Measurements from ENCODE around the gene MSH4. TPM values are rescaled to one million over a fixed set of nuclear protein-coding genes. Genes with fewer than 3 reads are reported as not detected.
A peak's percentile ranks its signal among the peaks of the same experiment; 100 is the strongest.
"Not testable (repeated sequence)": the region's sequence is repeated elsewhere in the genome, so short reads cannot be mapped to it uniquely, and the experiment has no call there.

The MSH4 gene
- total RNA-seq, 1 donor from 2014 or later: 0.34 TPM

- not testable (repeated sequence) for H3K4me3 Mint-ChIP-seq (ENCODE audit: unreplicated experiment); H3K4me1 Mint-ChIP-seq (ENCODE audit: low read depth, unreplicated experiment); H3K9me3 ChIP-seq (ENCODE audit: insufficient read depth, low read depth, low read length); H3K4me1 ChIP-seq (ENCODE audit: insufficient read depth, low read length); H2AFZ ChIP-seq (ENCODE audit: low read depth, low read length); DNase-seq (ENCODE audit: low read depth); H3K27ac Mint-ChIP-seq (ENCODE audit: unreplicated experiment); H3K4me2 ChIP-seq (ENCODE audit: low read length); H3K9me3 Mint-ChIP-seq (ENCODE audit: unreplicated experiment); H3K27ac ChIP-seq (ENCODE audit: low read depth, low read length); H3K9ac ChIP-seq (ENCODE audit: low read length); H3K36me3 ChIP-seq (ENCODE audit: insufficient read depth, low read length); H3K27me3 ChIP-seq (ENCODE audit: insufficient read depth, low read length); H3K4me3 ChIP-seq (ENCODE audit: insufficient read depth, low read depth, low read length); H3K27me3 Mint-ChIP-seq (ENCODE audit: low read depth, unreplicated experiment); FAIRE-seq
- Histone ChIP-seq H4K20me1 (ENCODE audit: insufficient read depth, low read length) (peaks cover 28% of the 10 kb centered on the region), H3K79me2 (ENCODE audit: insufficient read depth, low read length) (peaks cover 30% of the 10 kb centered on the region)
- H3K36me3 Mint-ChIP-seq (ENCODE audit: low read depth, unreplicated experiment): peaks cover 20% of the 10 kb centered on the region
Measured at GRCh38 chr1:75783920-75784319, 12.8 kb upstream of the MSH4 start.

GRCh38 chr1:75785320-75785982 is 11.2 kb upstream of the MSH4 start:
- FAIRE-seq (no peak), DNase-seq (ENCODE audit: low read depth) (no peak)
- Histone ChIP-seq H3K9me3 (ENCODE audit: insufficient read depth, low read depth, low read length) (no peaks in the 10 kb centered on the region), H3K27me3 (ENCODE audit: insufficient read depth, low read length) (no peaks in the 10 kb centered on the region), H3K9ac (ENCODE audit: low read length) (peak overlapping the region; percentile 96), H3K27ac (ENCODE audit: low read depth, low read length) (peak overlapping the region; percentile 81), H3K4me1 (ENCODE audit: insufficient read depth, low read length) (peaks cover 8% of the 10 kb centered on the region), H3K4me2 (ENCODE audit: low read length) (peak overlapping the region; percentile 92), H4K20me1 (ENCODE audit: insufficient read depth, low read length) (peaks cover 43% of the 10 kb centered on the region), H3K4me3 (ENCODE audit: insufficient read depth, low read depth, low read length) (peak overlapping the region; percentile 98), H3K79me2 (ENCODE audit: insufficient read depth, low read length) (peaks cover 45% of the 10 kb centered on the region), H3K36me3 (ENCODE audit: insufficient read depth, low read length) (peaks cover 13% of the 10 kb centered on the region), H2AFZ (ENCODE audit: low read depth, low read length) (peak overlapping the region; percentile 79)
- TF ChIP-seq EZH2 (IDR thresholded peaks at IDR 0.05; ENCODE audit: insufficient read depth, low read length): no peak
- TF ChIP-seq, protein P1, sequence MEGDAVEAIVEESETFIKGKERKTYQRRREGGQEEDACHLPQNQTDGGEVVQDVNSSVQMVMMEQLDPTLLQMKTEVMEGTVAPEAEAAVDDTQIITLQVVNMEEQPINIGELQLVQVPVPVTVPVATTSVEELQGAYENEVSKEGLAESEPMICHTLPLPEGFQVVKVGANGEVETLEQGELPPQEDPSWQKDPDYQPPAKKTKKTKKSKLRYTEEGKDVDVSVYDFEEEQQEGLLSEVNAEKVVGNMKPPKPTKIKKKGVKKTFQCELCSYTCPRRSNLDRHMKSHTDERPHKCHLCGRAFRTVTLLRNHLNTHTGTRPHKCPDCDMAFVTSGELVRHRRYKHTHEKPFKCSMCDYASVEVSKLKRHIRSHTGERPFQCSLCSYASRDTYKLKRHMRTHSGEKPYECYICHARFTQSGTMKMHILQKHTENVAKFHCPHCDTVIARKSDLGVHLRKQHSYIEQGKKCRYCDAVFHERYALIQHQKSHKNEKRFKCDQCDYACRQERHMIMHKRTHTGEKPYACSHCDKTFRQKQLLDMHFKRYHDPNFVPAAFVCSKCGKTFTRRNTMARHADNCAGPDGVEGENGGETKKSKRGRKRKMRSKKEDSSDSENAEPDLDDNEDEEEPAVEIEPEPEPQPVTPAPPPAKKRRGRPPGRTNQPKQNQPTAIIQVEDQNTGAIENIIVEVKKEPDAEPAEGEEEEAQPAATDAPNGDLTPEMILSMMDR (IDR thresholded peaks at IDR 0.05; ENCODE audit: insufficient read depth, low read depth, low read length): no peak
- H3K36me3 Mint-ChIP-seq (ENCODE audit: low read depth, unreplicated experiment): peaks cover 21% of the 10 kb centered on the region
- H3K27ac Mint-ChIP-seq (ENCODE audit: unreplicated experiment): peak overlapping the region; percentile 50
- H3K4me1 Mint-ChIP-seq (ENCODE audit: low read depth, unreplicated experiment): peaks cover 10% of the 10 kb centered on the region
- H3K9me3 Mint-ChIP-seq (ENCODE audit: unreplicated experiment): peaks cover 4% of the 10 kb centered on the region
- H3K4me3 Mint-ChIP-seq (ENCODE audit: unreplicated experiment): peak overlapping the region; percentile 99
- H3K27me3 Mint-ChIP-seq (ENCODE audit: low read depth, unreplicated experiment): no peaks in the 10 kb centered on the region

DNA sequence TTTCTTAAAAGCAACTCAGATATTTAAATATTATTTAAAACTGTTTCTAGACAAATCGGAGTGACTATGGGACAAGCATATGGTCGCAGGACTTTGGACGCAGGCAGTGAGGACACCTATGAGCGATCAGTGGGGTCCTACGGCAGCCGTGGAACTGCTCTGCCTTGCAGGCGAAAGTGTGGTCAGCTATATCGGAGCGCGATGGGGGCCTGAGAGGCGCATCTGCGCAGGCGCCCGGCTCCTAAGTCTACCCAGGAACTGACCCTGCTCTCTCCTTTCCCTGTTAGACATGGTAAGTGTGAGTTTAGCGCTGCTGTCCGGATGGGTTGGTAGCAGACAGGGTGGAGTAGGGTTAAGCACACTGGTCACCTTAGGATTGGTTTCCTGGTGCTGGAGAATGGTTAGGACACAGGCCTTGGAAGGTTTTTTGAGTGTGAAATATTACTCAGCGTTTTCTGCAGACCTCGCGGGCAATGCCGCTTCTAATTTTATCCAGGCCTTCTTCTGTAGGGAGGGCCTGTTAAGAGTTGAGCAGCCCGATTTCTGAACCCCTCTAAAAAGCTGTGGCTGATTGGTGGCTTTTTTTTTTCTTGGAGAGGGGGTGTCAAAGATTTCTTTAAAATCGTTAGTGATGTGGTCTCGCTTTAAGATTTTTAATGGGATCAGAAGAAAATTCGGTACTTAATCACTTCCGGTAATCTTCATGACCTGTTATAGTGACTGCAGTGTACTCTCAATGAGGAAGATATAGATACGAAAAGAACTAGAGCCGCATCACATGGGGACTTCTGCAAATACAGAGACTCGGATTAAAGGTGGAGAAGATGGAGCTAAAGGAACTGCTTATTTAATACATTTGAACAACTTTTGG is 10.5 kb upstream of the MSH4 start, which contains the start of gene RABGGTB:
RABGGTB (plus strand) TSS at position 274 of the 871 bp plus-strand sequence; CDS start at position 290, 16 bp downstream.
- Histone ChIP-seq H3K9me3 (ENCODE audit: insufficient read depth, low read depth, low read length) (no peaks in the 10 kb centered on the region), H3K9ac (ENCODE audit: low read length) (peak within 1 kb of the TSS; percentile 96), H4K20me1 (ENCODE audit: insufficient read depth, low read length) (peaks cover 51% of the 10 kb centered on the region), H3K27ac (ENCODE audit: low read depth, low read length) (peak within 1 kb of the TSS; percentile 81), H3K4me1 (ENCODE audit: insufficient read depth, low read length) (peaks cover 13% of the 10 kb centered on the region), H3K4me3 (ENCODE audit: insufficient read depth, low read depth, low read length) (peak within 1 kb of the TSS; percentile 98), H2AFZ (ENCODE audit: low read depth, low read length) (peak within 1 kb of the TSS; percentile 79), H3K36me3 (ENCODE audit: insufficient read depth, low read length) (peaks cover 18% of the 10 kb centered on the region), H3K79me2 (ENCODE audit: insufficient read depth, low read length) (peaks cover 53% of the 10 kb centered on the region), H3K4me2 (ENCODE audit: low read length) (peak within 1 kb of the TSS; percentile 92), H3K27me3 (ENCODE audit: insufficient read depth, low read length) (no peaks in the 10 kb centered on the region)
- no peak for TF ChIP-seq EZH2 (IDR thresholded peaks at IDR 0.05; ENCODE audit: insufficient read depth, low read length)
- TF ChIP-seq, protein P1 (IDR thresholded peaks at IDR 0.05; ENCODE audit: insufficient read depth, low read depth, low read length): no peak
- Mint-ChIP-seq H3K27ac (ENCODE audit: unreplicated experiment) (peak within 1 kb of the TSS; percentile 98), H3K9me3 (ENCODE audit: unreplicated experiment) (peaks cover 3% of the 10 kb centered on the region), H3K27me3 (ENCODE audit: low read depth, unreplicated experiment) (no peaks in the 10 kb centered on the region), H3K36me3 (ENCODE audit: low read depth, unreplicated experiment) (peaks cover 24% of the 10 kb centered on the region), H3K4me1 (ENCODE audit: low read depth, unreplicated experiment) (peaks cover 15% of the 10 kb centered on the region), H3K4me3 (ENCODE audit: unreplicated experiment) (peak within 1 kb of the TSS; percentile 99)
- DNase-seq (ENCODE audit: low read depth) (peak; percentile 86), FAIRE-seq (peak; percentile 54)
